HEK293 (cell line): ENCODE measurements around the gene WTIP.

Experiments
- CTCF ChIA-PET: fragments of 350-600 bp; formaldehyde crosslinking; extraction: SDS; loops from one replicate; lab custom pipeline; 2021; ENCODE audit warnings: antibody characterized with exemption; lab: Yijun Ruan, JAX
- POLR2A ChIA-PET: fragments of 300-600 bp; formaldehyde crosslinking; extraction: SDS; loops from one replicate; lab custom pipeline; 2020; ENCODE audit warnings: antibody characterized with exemption, inconsistent platforms; lab: Yijun Ruan, JAX
- H3K27ac ChIP-seq: fragments of 200-500 bp; sonication (Bioruptor generic); 2 replicates; pipeline ENCODE4 v1.5.1; 2014; ENCODE audit warnings: low read depth, low read length, control low read depth, inconsistent platforms; ENCODE audit errors: extremely low read depth
- H3K36me3 ChIP-seq, 2 experiments: fragments of 200-500 bp in 1 of 2; sonication (Bioruptor generic) in 1 of 2; 1 replicate in 1 of 2; 2 replicates in 1 of 2; pipeline ENCODE4 v1.5.1; 2014 to 2017; ENCODE audit warnings: inconsistent platforms in 2 of 2, low read length in 2 of 2; ENCODE audit not compliant: control insufficient read depth in 2 of 2, insufficient read depth in 1 of 2
- H3K4me1 ChIP-seq: fragments of 200-500 bp; sonication (Bioruptor generic); 2 replicates; pipeline ENCODE4 v1.5.1; 2014; ENCODE audit warnings: mild to moderate bottlenecking, low read length, inconsistent platforms; ENCODE audit not compliant: control insufficient read depth, insufficient read depth
- H3K4me3 ChIP-seq: 2 replicates; pipeline ENCODE4 v1.5.1; 2011; ENCODE audit warnings: low read depth, mild to moderate bottlenecking, control low read depth, low read length, moderate library complexity
- H3K9me3 ChIP-seq: fragments of 200-500 bp; sonication (Bioruptor generic); 2 replicates; pipeline ENCODE4 v1.5.1; 2014; ENCODE audit warnings: low read depth, low read length, inconsistent platforms; ENCODE audit not compliant: control insufficient read depth, insufficient read depth
- EGR2 ChIP-seq: fragments of 450-650 bp; formaldehyde crosslinking; IDR thresholded peaks from 2 replicates; pipeline ENCODE4 v1.5.1; 2016; ENCODE audit warnings: low read depth, missing biosample characterization, missing genetic modification characterization
- FEZF1 ChIP-seq: fragments of 450-650 bp; formaldehyde crosslinking; IDR thresholded peaks from 2 replicates; pipeline ENCODE4 v1.5.1; 2016; ENCODE audit warnings: missing biosample characterization, missing genetic modification characterization
- GLIS1 ChIP-seq: fragments of 450-650 bp; formaldehyde crosslinking; IDR thresholded peaks from 2 replicates; pipeline ENCODE4 v1.5.1; 2016; ENCODE audit warnings: missing biosample characterization, missing genetic modification characterization
- PRDM1 ChIP-seq: fragments of 450-650 bp; formaldehyde crosslinking; IDR thresholded peaks from 2 replicates; pipeline ENCODE4; 2016; ENCODE audit warnings: missing biosample characterization, missing genetic modification characterization
- PRDM4 ChIP-seq: fragments of 450-650 bp; formaldehyde crosslinking; IDR thresholded peaks from 2 replicates; pipeline ENCODE4 v1.5.1; 2017; ENCODE audit warnings: missing biosample characterization, missing genetic modification characterization
- SCRT2 ChIP-seq: fragments of 450-650 bp; formaldehyde crosslinking; IDR thresholded peaks from 2 replicates; pipeline ENCODE4 v1.5.1; 2016; ENCODE audit warnings: missing biosample characterization, missing genetic modification characterization
- ZFHX2 ChIP-seq: fragments of 450-650 bp; formaldehyde crosslinking; conservative IDR thresholded peaks from 2 replicates; pipeline ENCODE4 v1.5.1; 2016; ENCODE audit warnings: missing biosample characterization, missing genetic modification characterization
- ZFP69B ChIP-seq: fragments of 450-650 bp; formaldehyde crosslinking; IDR thresholded peaks from 2 replicates; pipeline ENCODE4 v1.5.1; 2016; ENCODE audit warnings: missing biosample characterization, missing genetic modification characterization
- ZIC2 ChIP-seq: fragments of 450-650 bp; formaldehyde crosslinking; IDR thresholded peaks from 2 replicates; pipeline ENCODE4 v1.5.1; 2016; ENCODE audit warnings: missing biosample characterization, missing genetic modification characterization
- ZNF114 ChIP-seq: fragments of 450-650 bp; formaldehyde crosslinking; IDR thresholded peaks from 2 replicates; pipeline ENCODE4 v1.5.0; 2017; ENCODE audit warnings: missing biosample characterization, missing genetic modification characterization
- ZNF132 ChIP-seq: fragments of 450-650 bp; formaldehyde crosslinking; IDR thresholded peaks from 2 replicates; pipeline ENCODE4 v1.5.1; 2017; ENCODE audit warnings: missing biosample characterization, missing genetic modification characterization, borderline replicate concordance
- ZNF157 ChIP-seq: fragments of 450-650 bp; formaldehyde crosslinking; IDR thresholded peaks from 2 replicates; pipeline ENCODE4 v1.5.1; 2016; ENCODE audit warnings: missing biosample characterization, missing genetic modification characterization
- ZNF514 ChIP-seq: fragments of 450-650 bp; formaldehyde crosslinking; IDR thresholded peaks from 2 replicates; pipeline ENCODE4 v1.5.1; 2016; ENCODE audit warnings: missing biosample characterization, missing genetic modification characterization
- ZNF585B ChIP-seq: fragments of 450-650 bp; formaldehyde crosslinking; IDR thresholded peaks from 2 replicates; pipeline ENCODE4 v1.5.1; 2016; ENCODE audit warnings: missing biosample characterization, missing genetic modification characterization
- ZNF677 ChIP-seq: fragments of 450-650 bp; IDR thresholded peaks from 2 replicates; pipeline ENCODE4 v1.5.0; 2018; ENCODE audit warnings: missing biosample characterization, mild to moderate bottlenecking, missing genetic modification characterization, moderate library complexity
- ZNF777 ChIP-seq: fragments of 450-650 bp; formaldehyde crosslinking; IDR thresholded peaks from 2 replicates; pipeline ENCODE4 v1.5.1; 2017; ENCODE audit warnings: missing biosample characterization, missing genetic modification characterization, borderline replicate concordance
- ZNF830 ChIP-seq: fragments of 450-650 bp; IDR thresholded peaks from 2 replicates; pipeline ENCODE4 v1.5.0; 2018; ENCODE audit warnings: missing biosample characterization, missing genetic modification characterization, low read depth, mild to moderate bottlenecking, moderate library complexity
- ZSCAN4 ChIP-seq: fragments of 450-650 bp; formaldehyde crosslinking; IDR thresholded peaks from 2 replicates; pipeline ENCODE4 v1.5.1; 2017; ENCODE audit warnings: missing biosample characterization, missing genetic modification characterization
- ZSCAN5A ChIP-seq: fragments of 450-650 bp; formaldehyde crosslinking; IDR thresholded peaks from 2 replicates; pipeline ENCODE4 v1.5.1; 2016; ENCODE audit warnings: missing biosample characterization, missing genetic modification characterization

The WTIP gene

GRCh38 chr19:34501339-34502320, 20.1 kb downstream of the WTIP start (continued):
- no peak for TF ChIP-seq ZNF677
- no peak for TF ChIP-seq PRDM4 (tag by site-specific recombination)
- TF ChIP-seq ZFP69B (tag by site-specific recombination), result peak; percentile 88; the same call in 1 of the 2 replicates
- TF ChIP-seq, all 188 proteins: peak for 54

- peaks cover 4 to 10% of the 10 kb centered on the region in 2 experiments; a peak in 2 of 3 replicates for H3K36me3 ChIP-seq
- H3K4me3 ChIP-seq, result no peak overlapping the region
- no peak for TF ChIP-seq ZNF132 (tag by site-specific recombination)
- no peak for TF ChIP-seq ZNF830 (tag by site-specific recombination)
- TF ChIP-seq GLIS1 (tag by site-specific recombination), result peak; percentile 86
- TF ChIP-seq ZIC2, result peak; percentile 53
- no peak for TF ChIP-seq ZNF514 (tag by site-specific recombination)
- TF ChIP-seq ZNF114 (tag by site-specific recombination), result no peak
- no peak for TF ChIP-seq FEZF1
- TF ChIP-seq ZSCAN5A (tag by site-specific recombination), result no peak
- CTCF ChIA-PET, result interaction anchor here (0.5 to 3.2 kb wide), 21 partner anchors 13 to 1750 kb away, joined by 3 to 18 read pairs (median 4); no protein-coding TSS in a partner anchor
- no peaks in the 10 kb centered on the region for H3K9me3 ChIP-seq
- H3K4me1 ChIP-seq, result no peaks in the 10 kb centered on the region; the same call in 1 of the 2 replicates
- 0 out of 2 replicates have a peak overlapping the region, but pooled peaks have one; percentile 9 for H3K27ac ChIP-seq
- POLR2A ChIA-PET, result no interaction called here
These were observed 21.2 kb downstream of the WTIP start for GRCh38 chr19:34502582-34503411.

- ChIA-PET CTCF (interaction anchor here (0.6 to 1.8 kb wide), 4 partner anchors 12 to 356 kb away, joined by 3 to 6 read pairs (median 4); no protein-coding TSS in a partner anchor), POLR2A (no interaction called here)
- peaks cover 4% of the 10 kb centered on the region for H3K4me1 ChIP-seq
- H3K36me3 ChIP-seq, result peaks cover 0 to 6% of the 10 kb centered on the region in 2 experiments; a peak in 1 of 3 replicates
- H3K27ac ChIP-seq, result no peak overlapping the region
- H3K4me3 ChIP-seq, result no peak overlapping the region
- H3K9me3 ChIP-seq, result no peaks in the 10 kb centered on the region
- TF ChIP-seq ZNF585B (tag by site-specific recombination) (no peak), ZFHX2 (tag by site-specific recombination) (peak; percentile 77), EGR2 (tag by site-specific recombination) (peak; percentile 93), ZSCAN4 (tag by site-specific recombination) (peak; percentile 35; the same call in 1 of the 2 replicates), PRDM1 (peak; percentile 93), ZNF777 (0 out of 2 replicates have a peak, but pooled peaks have one; percentile 24), SCRT2 (peak; percentile 50; the same call in 1 of the 2 replicates), ZNF157 (tag by site-specific recombination) (no peak)
These were observed 22.1 kb downstream of the WTIP start for GRCh38 chr19:34503531-34504272.
